Left lung (tissue), 10 donors: ENCODE data around the gene CELA3B. TPM values are rescaled to one million over a fixed set of nuclear protein-coding genes. Genes with fewer than 3 reads are reported as not detected.

Experiments
- ATAC-seq: fragments of 200-7000 bp; cut with Tn5 transposase; one replicate; pipeline ENCODE4 v1.9.1; 2020; ENCODE audit warnings: moderate library complexity
- DNase-seq, 4 donors: peaks; one replicate each; pipeline ENCODE4 v3.0.0-alpha.2; 2013 to 2020
- H3K27ac ChIP-seq, 2 donors: fragments of 200-600 bp; sonication (generic) in 1 of 2; one replicate each; pipeline versions ENCODE4 v1.5.0 to v1.8.0; 2020 to 2021
- H3K27me3 ChIP-seq, 2 donors: fragments of 200-600 bp; sonication (generic) in 1 of 2; one replicate each; pipeline versions ENCODE4 v1.5.0 to v1.8.0; 2020 to 2021
- H3K36me3 ChIP-seq, 2 donors: fragments of 200-600 bp; sonication (generic) in 1 of 2; one replicate each; pipeline versions ENCODE4 v1.5.0 to v1.8.0; 2020 to 2021
- H3K4me1 ChIP-seq, 2 donors: fragments of 200-600 bp; one replicate each; pipeline ENCODE4 v1.8.0; 2021
- H3K4me3 ChIP-seq, 2 donors: fragments of 200-600 bp; sonication (generic) in 1 of 2; one replicate each; pipeline versions ENCODE4 v1.5.0 to v1.8.0; 2020 to 2021; ENCODE audit warnings: mild to moderate bottlenecking in 1 of 2
- H3K9me3 ChIP-seq, 2 donors: fragments of 200-600 bp; sonication (generic) in 1 of 2; one replicate each; pipeline versions ENCODE4 v1.5.0 to v1.8.0; 2020 to 2021
- intact Hi-C, 2 donors: fragments of 100-400 bp; cut with DNase I; formaldehyde crosslinking; loops; one replicate each; pipeline versions ENCODE4 v1.11.2 to v1.14.2; 2022
- polyA plus RNA-seq, 6 donors: library from polyadenylated mRNA; unstranded; fragments of 120-200 nt; gene quantifications; one replicate each; pipeline ENCODE4 v1.2.1, GENCODE V29; 2013; ENCODE audit not compliant: insufficient read length in 6 of 6
- total RNA-seq, 2 donors: library from RNA; stranded (reverse); fragmentation: NEBNext Ultra II Directional; extraction: Animal tissue kit (Norgen Biotek cat#: 25700); gene quantifications; one replicate each; pipeline ENCODE4 v1.2.1, GENCODE V29; 2021
- TF ChIP-seq, protein P1 (sequence below), 2 donors: fragments of 200-600 bp; sonication (generic) in 1 of 2; IDR thresholded peaks; one replicate each; pipeline versions ENCODE4 v1.5.0 to v1.8.0; 2021; ENCODE audit warnings: antibody characterized with exemption in 2 of 2
- donor health status: DM: no; HTN: yes; CAD: no.
- donor health status: DM: no; HTN: no; CAD: no.

Gene CELA3B
- total and polyA plus RNA-seq, 8 donors: 0.27 to 0.71 TPM; not detected in 6

DNA sequence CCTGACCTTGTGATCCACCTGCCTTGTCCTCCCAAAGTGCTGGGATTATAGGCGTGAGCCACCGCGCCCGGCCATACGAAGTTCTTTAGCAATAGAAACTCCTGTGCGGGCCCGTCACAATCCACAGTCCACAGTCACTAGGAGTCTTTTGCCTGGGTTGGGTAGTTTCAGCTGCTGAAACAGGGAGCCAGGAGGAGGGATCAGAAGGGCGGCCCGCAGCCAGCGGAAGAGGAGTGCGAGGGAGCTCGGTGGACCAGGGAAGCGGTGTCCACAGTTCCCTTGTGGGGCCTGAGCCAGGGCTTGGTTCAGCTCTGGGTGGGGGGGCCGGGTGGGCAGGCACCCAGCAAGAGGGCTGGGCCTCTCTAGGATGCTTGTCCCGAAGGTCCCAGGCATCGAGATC lies 21.8 kb upstream of the CELA3B start:
- H3K27me3 ChIP-seq: no peaks in the 10 kb centered on the region
- no peaks in the 10 kb centered on the region for H3K9me3 ChIP-seq
- peak overlapping the region in 1 of 2 donors; percentile 20 for H3K27ac ChIP-seq
- intact Hi-C loops: no loop called here
- H3K4me3 ChIP-seq: no peak overlapping the region
- no peak for ATAC-seq
- H3K4me1 ChIP-seq: peaks cover 0 to 11% of the 10 kb centered on the region in 2 donors
- H3K36me3 ChIP-seq: no peaks in the 10 kb centered on the region
- TF ChIP-seq, protein P1, sequence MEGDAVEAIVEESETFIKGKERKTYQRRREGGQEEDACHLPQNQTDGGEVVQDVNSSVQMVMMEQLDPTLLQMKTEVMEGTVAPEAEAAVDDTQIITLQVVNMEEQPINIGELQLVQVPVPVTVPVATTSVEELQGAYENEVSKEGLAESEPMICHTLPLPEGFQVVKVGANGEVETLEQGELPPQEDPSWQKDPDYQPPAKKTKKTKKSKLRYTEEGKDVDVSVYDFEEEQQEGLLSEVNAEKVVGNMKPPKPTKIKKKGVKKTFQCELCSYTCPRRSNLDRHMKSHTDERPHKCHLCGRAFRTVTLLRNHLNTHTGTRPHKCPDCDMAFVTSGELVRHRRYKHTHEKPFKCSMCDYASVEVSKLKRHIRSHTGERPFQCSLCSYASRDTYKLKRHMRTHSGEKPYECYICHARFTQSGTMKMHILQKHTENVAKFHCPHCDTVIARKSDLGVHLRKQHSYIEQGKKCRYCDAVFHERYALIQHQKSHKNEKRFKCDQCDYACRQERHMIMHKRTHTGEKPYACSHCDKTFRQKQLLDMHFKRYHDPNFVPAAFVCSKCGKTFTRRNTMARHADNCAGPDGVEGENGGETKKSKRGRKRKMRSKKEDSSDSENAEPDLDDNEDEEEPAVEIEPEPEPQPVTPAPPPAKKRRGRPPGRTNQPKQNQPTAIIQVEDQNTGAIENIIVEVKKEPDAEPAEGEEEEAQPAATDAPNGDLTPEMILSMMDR (IDR thresholded peaks at IDR 0.05): no peak
- peak in 1 of 4 donors; percentile 59 for DNase-seq

DNA sequence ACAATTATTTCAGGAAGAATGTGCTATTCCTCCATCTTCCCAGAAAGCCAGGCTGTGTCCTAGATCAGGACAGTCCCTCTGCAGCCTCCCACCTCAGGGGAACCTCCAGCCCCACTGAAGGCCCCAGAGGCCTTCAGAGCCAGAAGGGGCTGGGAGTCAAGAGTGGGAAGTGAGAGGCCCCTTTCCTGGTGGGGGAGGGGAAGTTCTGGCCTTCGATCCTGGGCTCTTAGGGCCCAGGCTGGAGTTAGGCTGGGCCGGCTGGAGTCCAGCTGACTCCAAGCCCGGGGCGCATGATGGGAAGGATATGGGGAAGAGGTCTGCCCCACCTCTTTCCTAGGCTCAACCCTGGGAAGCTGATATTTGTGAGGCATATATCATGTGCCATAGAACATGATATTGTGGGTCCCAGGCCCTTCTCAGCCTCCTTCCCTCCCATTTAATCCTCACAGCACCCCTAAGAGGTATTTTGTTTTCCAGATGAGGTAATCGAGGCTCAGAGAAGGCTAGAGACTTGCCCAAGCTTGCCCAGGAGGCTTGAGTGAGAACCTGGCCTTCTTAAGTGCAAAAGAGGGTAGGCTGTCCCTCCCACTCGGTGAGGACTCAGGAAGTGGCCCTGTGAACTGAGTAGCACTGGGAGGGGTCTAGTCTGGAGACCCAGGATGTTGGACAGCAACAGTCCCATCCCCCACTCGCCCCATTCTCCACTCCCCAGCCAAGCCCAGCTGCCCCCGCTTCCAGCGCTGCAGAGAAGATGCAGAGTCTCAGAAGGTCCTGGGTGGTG lies 21.1 kb upstream of the CELA3B start:
- Histone ChIP-seq H3K4me3 (no peak overlapping the region), H3K36me3 (no peaks in the 10 kb centered on the region), H3K9me3 (no peaks in the 10 kb centered on the region), H3K27me3 (no peaks in the 10 kb centered on the region), H3K4me1 (peaks cover 0 to 11% of the 10 kb centered on the region in 2 donors), H3K27ac (peak overlapping the region in 1 of 2 donors; percentile 20)
- DNase-seq: no peak
- intact Hi-C loops: no loop called here
- TF ChIP-seq, protein P1 (IDR thresholded peaks at IDR 0.05): no peak
- ATAC-seq: peak; percentile 6

DNA sequence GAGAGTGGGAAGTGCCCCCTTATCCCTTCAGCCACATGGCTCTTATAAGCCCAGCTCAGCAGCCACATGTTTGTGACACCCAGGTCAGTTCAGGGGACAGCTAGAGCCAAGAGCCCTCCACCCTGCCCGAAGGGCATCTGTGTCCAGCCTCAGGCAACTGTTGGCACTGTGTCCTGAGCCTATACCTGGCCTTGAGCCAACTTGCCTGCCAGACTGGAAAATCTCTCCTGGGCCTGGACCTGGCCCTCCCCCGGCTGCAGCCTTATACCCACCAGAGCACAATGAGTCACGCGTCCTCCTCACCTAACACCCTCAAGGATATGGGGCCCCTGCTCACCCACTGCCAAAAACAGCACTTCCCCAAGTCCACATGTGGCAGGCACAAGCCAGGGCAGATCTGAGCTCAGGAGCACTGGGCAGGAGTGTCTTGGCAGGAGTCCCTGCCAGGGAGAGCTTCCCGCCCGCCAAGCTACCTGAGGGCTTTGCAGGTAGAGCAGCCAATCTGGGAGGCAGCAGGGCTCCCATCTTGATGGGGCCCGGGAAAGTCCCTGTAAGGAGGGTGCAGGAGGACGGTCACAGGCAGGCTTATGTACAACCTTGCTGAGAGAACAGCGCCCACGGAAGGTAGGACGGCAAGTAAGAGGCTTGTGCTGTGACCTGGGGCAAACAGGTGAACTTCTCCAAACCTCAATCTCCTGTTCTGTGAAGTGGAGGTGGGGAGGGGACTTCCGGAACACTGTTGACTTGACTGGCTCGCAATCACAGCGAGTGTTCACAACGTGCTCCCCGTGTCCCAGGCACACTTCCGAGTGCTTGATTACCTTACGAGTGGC lies 19.9 kb upstream of the CELA3B start:
- no peaks in the 10 kb centered on the region for H3K9me3 ChIP-seq
- H3K27me3 ChIP-seq: no peaks in the 10 kb centered on the region
- TF ChIP-seq, protein P1 (IDR thresholded peaks at IDR 0.05): no peak
- ATAC-seq (peak; percentile 83), DNase-seq (peak in 3 of 4 donors; percentile 71 to 87 (median 84))
- intact Hi-C loops: no loop called here
- H3K4me3 ChIP-seq: no peak overlapping the region
- no peaks in the 10 kb centered on the region for H3K36me3 ChIP-seq
- H3K27ac ChIP-seq: peak overlapping the region; percentile 53 to 60
- peaks cover 0 to 11% of the 10 kb centered on the region in 2 donors for H3K4me1 ChIP-seq

DNA sequence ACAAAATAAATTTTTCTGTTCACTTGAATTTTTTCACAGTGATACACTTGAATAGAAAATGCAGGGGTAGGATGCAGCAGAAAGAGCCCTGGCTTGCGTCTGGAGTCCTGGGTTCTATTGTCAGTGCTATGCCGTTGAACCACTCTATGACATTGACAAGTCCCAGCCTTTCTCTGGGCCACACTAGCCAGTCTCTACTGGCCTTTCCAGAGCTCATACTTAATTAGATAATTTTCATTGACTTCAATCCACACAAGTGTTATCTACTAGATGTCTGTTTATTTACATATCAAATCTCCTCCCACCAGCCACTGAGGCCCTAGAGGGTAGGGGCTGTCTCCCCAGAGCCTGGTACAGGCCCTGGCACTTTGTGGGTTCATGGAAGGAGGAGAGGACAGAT lies 15.5 kb upstream of the CELA3B start:
- peaks cover 0 to 11% of the 10 kb centered on the region in 2 donors for H3K4me1 ChIP-seq
- no peaks in the 10 kb centered on the region for H3K36me3 ChIP-seq
- H3K9me3 ChIP-seq: no peaks in the 10 kb centered on the region
- no peak for ATAC-seq
- intact Hi-C loops: no loop called here
- no peaks in the 10 kb centered on the region for H3K27me3 ChIP-seq
- no peak overlapping the region for H3K4me3 ChIP-seq
- TF ChIP-seq, protein P1 (IDR thresholded peaks at IDR 0.05): no peak
- no peak overlapping the region for H3K27ac ChIP-seq
- no peak for DNase-seq

DNA sequence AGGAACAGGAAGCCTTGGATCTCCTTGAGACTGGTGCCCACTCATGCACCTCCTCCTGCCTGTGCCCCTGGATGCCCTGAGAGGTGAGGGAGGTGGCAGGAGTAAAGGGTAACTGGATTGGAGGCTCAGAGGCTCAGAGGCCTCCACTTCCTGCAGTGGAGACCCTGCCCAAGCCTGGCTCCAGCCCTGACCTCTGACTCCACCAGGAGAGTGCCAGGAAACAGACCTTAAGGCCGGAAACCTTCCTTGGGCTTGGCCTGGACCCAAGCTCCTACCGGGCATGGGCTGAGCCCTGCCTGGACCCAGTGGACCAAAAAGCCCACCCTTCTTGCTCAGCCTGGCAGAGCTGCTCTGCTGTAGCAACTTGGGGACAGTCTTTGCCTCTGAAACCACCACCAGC lies 15.0 kb upstream of the CELA3B start:
- intact Hi-C loops: no loop called here
- ATAC-seq (no peak), DNase-seq (no peak)
- Histone ChIP-seq H3K4me1 (peaks cover 0 to 7% of the 10 kb centered on the region in 2 donors), H3K4me3 (no peak overlapping the region), H3K36me3 (no peaks in the 10 kb centered on the region), H3K27me3 (no peaks in the 10 kb centered on the region), H3K27ac (no peak overlapping the region), H3K9me3 (no peaks in the 10 kb centered on the region)
- TF ChIP-seq, protein P1 (IDR thresholded peaks at IDR 0.05): no peak
